Common myeloid progenitor, CD34-positive (primary cell): ENCODE measurements around the gene ARHGEF5.
"Not testable (repeated sequence)": the region's sequence is repeated elsewhere in the genome, so short reads cannot be mapped to it uniquely, and the experiment has no call there.

Source experiments
- CTCF ChIA-PET: fragments of 350-600 bp; sonication (Branson Sonifier 250); formaldehyde crosslinking; loops from one replicate; lab custom pipeline; 2021; ENCODE audit warnings: antibody characterized with exemption; lab: Charles Lee
- POLR2A ChIA-PET: fragments of 350-600 bp; sonication (Branson Sonifier 250); formaldehyde crosslinking; loops from one replicate; lab custom pipeline; 2021; ENCODE audit warnings: antibody characterized with exemption; lab: Charles Lee
- DNase-seq, 3 donors: peaks; one replicate each; pipeline versions ENCODE4 v3.0.0 to v3.0.0-alpha.2; 2013
- H3K27ac ChIP-seq, 2 experiments: 1 replicate in 1 of 2; 2 replicates in 1 of 2; pipeline ENCODE4 v1.7.0; 2013; ENCODE audit warnings: inconsistent platforms in 2 of 2, low read length in 2 of 2, mild to moderate bottlenecking in 2 of 2, low read depth in 1 of 2, moderate library complexity in 1 of 2; ENCODE audit not compliant: severe bottlenecking in 2 of 2, insufficient read depth in 1 of 2, poor library complexity in 1 of 2
- H3K27me3 ChIP-seq, 5 experiments: replicated peaks in 2 of 5; 1 replicate in 3 of 5; 2 replicates in 2 of 5; pipeline versions ENCODE4 v1.6.1 to v1.7.0; 2013; ENCODE audit warnings: low read length in 4 of 5, mild to moderate bottlenecking in 2 of 5, moderate library complexity in 2 of 5, inconsistent platforms in 1 of 5; ENCODE audit not compliant: insufficient read depth in 5 of 5, control insufficient read depth in 4 of 5
- H3K36me3 ChIP-seq, 4 experiments: 1 replicate in 2 of 4; 2 replicates in 2 of 4; pipeline versions ENCODE4 v1.6.1 to v1.7.0; 2013; ENCODE audit warnings: low read length in 3 of 4, control low read depth in 1 of 4, mild to moderate bottlenecking in 1 of 4; ENCODE audit not compliant: control insufficient read depth in 4 of 4, insufficient read depth in 4 of 4
- H3K4me1 ChIP-seq, 4 experiments: 1 replicate in 3 of 4; 2 replicates in 1 of 4; pipeline versions ENCODE4 v1.6.1 to v1.7.1; 2013; ENCODE audit warnings: low read length in 3 of 4, mild to moderate bottlenecking in 3 of 4, control low read depth in 1 of 4, inconsistent platforms in 1 of 4, moderate library complexity in 1 of 4; ENCODE audit not compliant: control insufficient read depth in 4 of 4, insufficient read depth in 4 of 4; ENCODE audit errors: control extremely low read depth in 1 of 4
- H3K4me3 ChIP-seq, 7 experiments: 1 replicate in 4 of 7; 2 replicates in 3 of 7; pipeline versions ENCODE4 v1.5.1 to v1.7.0; 2013; ENCODE audit warnings: mild to moderate bottlenecking in 7 of 7, low read length in 6 of 7, moderate library complexity in 6 of 7, inconsistent platforms in 2 of 7, low read depth in 2 of 7, control low read depth in 1 of 7; ENCODE audit not compliant: insufficient read depth in 4 of 7, control insufficient read depth in 1 of 7; ENCODE audit errors: extremely low read depth in 1 of 7
- H3K9me3 ChIP-seq, 5 experiments: 1 replicate in 4 of 5; 2 replicates in 1 of 5; pipeline versions ENCODE4 v1.6.1 to v1.7.1; 2013; ENCODE audit warnings: low read length in 4 of 5, mild to moderate bottlenecking in 2 of 5, inconsistent platforms in 1 of 5, low read depth in 1 of 5, moderate library complexity in 1 of 5; ENCODE audit not compliant: control insufficient read depth in 4 of 5, insufficient read depth in 2 of 5; ENCODE audit errors: control extremely low read depth in 1 of 5
- WGBS: methylation state at CpG from one replicate; pipeline ENCODE4 v1.1.5; 2013; ENCODE audit not compliant: insufficient coverage; 5-methylcytosine and 5-hydroxymethylcytosine counted together

Gene ARHGEF5

DNA sequence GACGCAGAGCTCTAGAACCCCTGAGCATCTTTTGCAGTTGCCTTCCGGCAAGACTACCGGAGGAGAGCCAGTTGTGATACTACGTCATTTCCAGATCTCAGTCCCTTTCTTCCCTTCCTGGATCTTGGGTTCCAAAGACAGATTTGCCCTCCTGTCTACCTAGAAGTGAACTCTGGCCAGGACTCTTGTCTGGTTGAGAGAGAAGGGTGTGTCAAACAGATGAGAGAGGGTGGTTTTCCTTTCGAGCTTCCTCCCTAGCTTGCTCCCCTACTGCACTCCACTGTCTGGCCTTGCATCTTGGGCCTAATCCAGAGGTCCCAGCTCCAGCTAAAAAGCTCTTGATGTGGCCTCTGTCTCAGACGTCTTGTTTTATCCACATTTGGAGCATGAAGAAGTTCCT, 983 bp downstream of the ARHGEF5 start:
- CTCF ChIA-PET, H3K27ac ChIP-seq, H3K4me1 ChIP-seq, H3K4me3 ChIP-seq, POLR2A ChIA-PET, H3K9me3 ChIP-seq, H3K27me3 ChIP-seq, H3K36me3 ChIP-seq, DNase-seq: not testable (repeated sequence)
- WGBS, result no CpG with 5 or more reads among the region's 6 CpGs

DNA sequence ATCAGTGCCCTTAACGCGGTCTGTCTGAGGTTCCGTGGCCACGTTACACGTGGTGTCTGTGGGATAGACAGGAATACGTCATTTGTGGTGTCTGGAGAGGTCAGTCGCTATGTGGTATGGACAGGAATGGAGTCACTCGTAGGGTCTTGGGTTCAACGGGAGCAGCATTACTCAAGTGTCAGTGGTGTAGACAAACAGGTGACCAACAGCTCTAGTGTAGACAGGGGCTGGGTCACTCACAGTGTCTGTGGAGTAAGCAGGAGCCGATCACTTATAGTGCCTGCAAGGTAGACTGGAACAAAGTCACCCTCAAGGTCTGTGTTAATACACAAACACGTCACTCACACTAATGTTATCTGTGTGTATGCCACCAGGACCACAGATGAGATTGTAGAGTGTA, 1.7 kb downstream of the ARHGEF5 start:
- H3K4me1 ChIP-seq, H3K36me3 ChIP-seq, H3K27me3 ChIP-seq, CTCF ChIA-PET, H3K9me3 ChIP-seq, H3K4me3 ChIP-seq, POLR2A ChIA-PET, DNase-seq, H3K27ac ChIP-seq: not testable (repeated sequence)
- no CpG with 5 or more reads among the region's 11 CpGs for WGBS

DNA sequence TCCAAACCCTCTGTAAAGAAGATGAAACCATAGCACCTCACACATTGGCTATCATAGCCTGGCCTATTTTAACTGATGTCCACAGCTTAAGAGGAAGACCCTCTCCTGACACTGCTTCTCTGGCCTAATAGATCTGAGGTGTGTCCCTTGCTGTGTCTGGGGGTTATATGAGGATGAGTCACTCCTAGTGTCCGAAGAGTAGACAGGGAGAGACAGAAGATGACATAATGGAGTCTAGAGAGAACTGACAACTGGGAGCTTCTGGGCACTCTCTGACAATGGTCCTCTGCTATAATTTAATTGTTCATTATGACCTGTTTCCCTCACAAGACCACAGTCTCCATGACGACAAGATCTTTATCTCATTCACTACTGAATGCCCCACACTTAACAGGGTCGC, 6.9 kb downstream of the ARHGEF5 start:
- H3K36me3 ChIP-seq, POLR2A ChIA-PET, H3K27ac ChIP-seq, H3K4me3 ChIP-seq, DNase-seq, H3K4me1 ChIP-seq, CTCF ChIA-PET, H3K9me3 ChIP-seq, H3K27me3 ChIP-seq: not testable (repeated sequence)
- no CpG with 5 or more reads among the region's 3 CpGs for WGBS

DNA sequence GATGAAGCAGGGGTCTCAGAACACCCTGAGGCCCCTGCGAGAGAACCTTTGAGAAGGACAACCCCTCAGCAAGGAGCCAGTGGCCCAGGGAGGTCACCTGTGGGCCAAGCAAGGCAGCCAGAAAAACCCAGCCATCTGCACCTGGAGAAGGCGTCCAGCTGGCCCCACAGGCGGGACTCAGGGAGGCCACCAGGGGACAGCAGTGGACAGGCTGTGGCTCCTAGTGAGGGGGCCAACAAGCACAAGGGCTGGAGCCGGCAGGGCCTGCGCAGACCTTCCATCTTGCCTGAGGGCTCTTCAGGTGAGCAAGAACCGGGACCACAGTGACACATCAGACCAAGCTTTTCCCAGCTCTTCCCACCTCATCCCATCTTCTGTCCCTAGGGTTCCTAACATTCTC, 10.3 kb downstream of the ARHGEF5 start:
- WGBS, result no CpG with 5 or more reads among the region's 6 CpGs

DNA sequence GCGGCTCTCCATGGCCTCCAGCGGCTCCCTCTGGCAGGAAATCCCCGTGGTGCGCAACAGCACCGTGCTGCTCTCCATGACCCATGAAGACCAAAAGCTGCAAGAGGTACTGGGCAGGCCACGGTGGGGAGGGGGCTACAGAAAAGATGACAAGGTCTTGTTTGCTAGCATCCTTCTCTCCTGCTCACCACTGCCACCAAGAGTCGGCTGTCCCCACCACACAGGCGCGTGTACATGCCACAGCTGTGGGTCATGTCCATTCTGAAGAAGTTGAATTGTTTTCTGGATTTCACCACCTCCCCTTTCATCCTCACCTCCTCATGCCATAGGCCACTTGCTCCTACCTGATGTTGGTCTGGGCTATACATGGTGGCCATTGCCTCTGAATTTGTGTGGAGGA, 12.0 kb downstream of the ARHGEF5 start:
- no CpG with 5 or more reads among the region's 9 CpGs for WGBS
- H3K4me3 ChIP-seq, H3K27me3 ChIP-seq, H3K36me3 ChIP-seq, H3K27ac ChIP-seq, H3K4me1 ChIP-seq, DNase-seq, CTCF ChIA-PET, POLR2A ChIA-PET, H3K9me3 ChIP-seq: not testable (repeated sequence)

More for the DNA sequence above, 10.3 kb downstream of the ARHGEF5 start:
- POLR2A ChIA-PET, H3K27ac ChIP-seq, H3K36me3 ChIP-seq, DNase-seq, H3K27me3 ChIP-seq, CTCF ChIA-PET, H3K4me1 ChIP-seq, H3K9me3 ChIP-seq, H3K4me3 ChIP-seq: not testable (repeated sequence)

- H3K27me3 ChIP-seq, H3K4me1 ChIP-seq, DNase-seq, POLR2A ChIA-PET, H3K27ac ChIP-seq, H3K36me3 ChIP-seq, H3K4me3 ChIP-seq, H3K9me3 ChIP-seq, CTCF ChIA-PET: not testable (repeated sequence)
- no CpG with 5 or more reads among the region's 7 CpGs for WGBS
Observed at GRCh38 chr7:144369221-144369620, 14.0 kb downstream of the ARHGEF5 start.

GRCh38 chr7:144378651-144379050, 23.4 kb downstream of the ARHGEF5 start:
- Histone ChIP-seq H3K9me3 (no peaks in the 10 kb centered on the region), H3K27ac (no peak overlapping the region), H3K36me3 (peaks cover 0 to 7% (median 2%) of the 10 kb centered on the region in 4 experiments), H3K27me3 (no peaks in the 10 kb centered on the region), H3K4me3 (no peak overlapping the region), H3K4me1 (peaks cover 0 to 2% (median 0%) of the 10 kb centered on the region in 4 experiments)
- CTCF ChIA-PET, result no interaction called here
- peak in 2 of 3 donors; percentile 35 to 54 for DNase-seq
- WGBS, result 71% methylated on average over 4 of the region's 9 CpGs
- POLR2A ChIA-PET, result no interaction called here
